MCF 10A (cell line): ENCODE data around the gene ATOSB. TPM values are rescaled to one million over a fixed set of nuclear protein-coding genes. Genes with fewer than 3 reads are reported as not detected.

Source experiments
- BruUV-seq: library from RNA; stranded (reverse); fragments of 400-500 nt; replicated peaks from 2 replicates; lab custom pipeline; 2021; lab: Mats Ljungman, UMichigan
- CTCF ChIA-PET: fragments of 300-600 bp; sonication (Branson Sonifier 250); formaldehyde crosslinking; extraction: SDS; loops from one replicate; lab custom pipeline; 2021; ENCODE audit warnings: antibody characterized with exemption, inconsistent platforms; lab: Yijun Ruan, JAX
- POLR2A ChIA-PET: fragments of 300-600, 350-650 bp; sonication (Branson Sonifier 250); formaldehyde crosslinking; extraction: SDS; loops from one replicate; lab custom pipeline; 2020; ENCODE audit warnings: antibody characterized with exemption, inconsistent platforms; lab: Yijun Ruan, JAX
- DNase-seq: peaks from one replicate; pipeline ENCODE4 v3.0.0-alpha.2; 2018; ENCODE audit not compliant: unreplicated experiment
- H3K27ac Mint-ChIP-seq: one replicate; pipeline ENCODE4 v1.8.0; 2022; ENCODE audit warnings: mild to moderate bottlenecking, low read depth, mixed read lengths; ENCODE audit not compliant: unreplicated experiment
- H3K27me3 Mint-ChIP-seq: one replicate; pipeline ENCODE4 v1.8.0; 2022; ENCODE audit warnings: mixed read lengths; ENCODE audit not compliant: insufficient read depth, unreplicated experiment
- H3K36me3 Mint-ChIP-seq: one replicate; pipeline ENCODE4 v1.8.0; 2022; ENCODE audit warnings: mild to moderate bottlenecking, moderate library complexity, mixed read lengths; ENCODE audit not compliant: insufficient read depth, unreplicated experiment
- H3K4me1 Mint-ChIP-seq: one replicate; pipeline ENCODE4 v1.8.0; 2022; ENCODE audit warnings: mixed read lengths; ENCODE audit not compliant: insufficient read depth, unreplicated experiment
- H3K4me3 Mint-ChIP-seq: one replicate; pipeline ENCODE4 v1.8.0; 2022; ENCODE audit warnings: mild to moderate bottlenecking, moderate library complexity, mixed read lengths; ENCODE audit not compliant: unreplicated experiment
- H3K9me3 Mint-ChIP-seq: one replicate; pipeline ENCODE4 v1.8.0; 2022; ENCODE audit warnings: mixed read lengths; ENCODE audit not compliant: unreplicated experiment
- CTCF ChIP-seq: fragments of 200-600 bp; IDR thresholded peaks from one replicate; pipeline ENCODE4 v1.8.0; 2022; ENCODE audit warnings: antibody characterized with exemption, mild to moderate bottlenecking; ENCODE audit not compliant: unreplicated experiment
- intact Hi-C: fragments of 100-400 bp; cut with micrococcal nuclease; formaldehyde crosslinking; loops from 2 replicates; pipeline ENCODE4 v1.14.1; 2022
- total RNA-seq: library from RNA; stranded (reverse); gene quantifications from 2 replicates; pipeline ENCODE4 v1.2.3, GENCODE V29; 2022

Gene ATOSB
- total RNA-seq, 1 experiment from 2014 or later: 26.0 TPM

- Mint-ChIP-seq H3K4me1 (peaks cover 9% of the 10 kb centered on the region), H3K27ac (peak within 1 kb of the TSS; percentile 54), H3K36me3 (peaks cover 14% of the 10 kb centered on the region), H3K27me3 (no peaks in the 10 kb centered on the region), H3K4me3 (peak within 1 kb of the TSS; percentile 94), H3K9me3 (no peaks in the 10 kb centered on the region)
- intact Hi-C loops: no loop called here
- TF ChIP-seq CTCF: no peak
- no TSS peak for BruUV-seq
- DNase-seq: peak; percentile 94
- ChIA-PET POLR2A (interaction anchor here (0.6 to 7.6 kb wide), 31 partner anchors 8 to 1178 kb away, joined by 3 to 85 read pairs (median 4); partner anchors contain the start of genes ATOSB, CCDC107, DNAJB5 and GBA2), CTCF (interaction anchor here (0.7 to 3.5 kb wide), 9 partner anchors 9 to 334 kb away, joined by 3 to 16 read pairs (median 4); partner anchors contain the start of gene PIGO)
These were observed 36.0 kb downstream of the ATOSB start, which contains the start of gene FANCG for GRCh38 chr9:35079426-35080341. Gene FANCG (minus strand): TSS chr9:35079942. CDS start chr9:35079524, 418 bp downstream.

GRCh38 chr9:35079041-35079425, 36.6 kb downstream of the ATOSB start:
- Mint-ChIP-seq H3K4me1 (peaks cover 9% of the 10 kb centered on the region), H3K36me3 (peaks cover 14% of the 10 kb centered on the region), H3K27me3 (no peaks in the 10 kb centered on the region), H3K27ac (no peak overlapping the region), H3K4me3 (peak overlapping the region; percentile 94), H3K9me3 (no peaks in the 10 kb centered on the region)
- BruUV-seq: TSS peak; percentile 31
- no peak for TF ChIP-seq CTCF
- intact Hi-C loops: no loop called here
- no peak for DNase-seq
- POLR2A ChIA-PET: interaction anchor here (0.6 to 7.6 kb wide), 17 partner anchors 9 to 671 kb away, joined by 3 to 85 read pairs (median 6); partner anchors contain the start of genes ATOSB, CCDC107, DNAJB5 and GBA2
- CTCF ChIA-PET: interaction anchor here (0.7 to 3.5 kb wide), 6 partner anchors 15 to 333 kb away, joined by 3 to 16 read pairs (median 6); partner anchors contain the start of gene PIGO

GRCh38 chr9:35078066-35078465, 37.6 kb downstream of the ATOSB start:
- Mint-ChIP-seq H3K36me3 (peaks cover 21% of the 10 kb centered on the region), H3K9me3 (no peaks in the 10 kb centered on the region), H3K4me3 (peak overlapping the region; percentile 94), H3K27me3 (no peaks in the 10 kb centered on the region), H3K4me1 (peaks cover 11% of the 10 kb centered on the region), H3K27ac (no peak overlapping the region)
- POLR2A ChIA-PET: interaction anchor here (1.1 to 7.6 kb wide), 5 partner anchors 17 to 580 kb away, joined by 3 to 85 read pairs (median 7); partner anchors contain the start of genes CCDC107, PIGO, RMRP and STOML2
- CTCF ChIA-PET: interaction anchor here (3.5 to 3.6 kb wide), 2 partner anchors 18 to 178 kb away, joined by 16 to 23 read pairs; partner anchors contain the start of gene PIGO
- no peak for DNase-seq
- intact Hi-C loops: no loop called here
- BruUV-seq: no TSS peak
- TF ChIP-seq CTCF: no peak

GRCh38 chr9:35076848-35077247, 38.8 kb downstream of the ATOSB start:
- Mint-ChIP-seq H3K36me3 (peaks cover 21% of the 10 kb centered on the region), H3K4me1 (peaks cover 15% of the 10 kb centered on the region), H3K4me3 (no peak overlapping the region), H3K9me3 (no peaks in the 10 kb centered on the region), H3K27me3 (no peaks in the 10 kb centered on the region), H3K27ac (no peak overlapping the region)
- DNase-seq: no peak
- no peak for TF ChIP-seq CTCF
- intact Hi-C loops: no loop called here
- no TSS peak for BruUV-seq
- CTCF ChIA-PET: interaction anchor here (0.7 to 3.6 kb wide), 4 partner anchors 19 to 316 kb away, joined by 3 to 23 read pairs (median 4); partner anchors contain the start of genes PIGO and STOML2
- POLR2A ChIA-PET: interaction anchor here (0.7 to 7.6 kb wide), 2 partner anchors 18 to 605 kb away, joined by 3 to 85 read pairs; partner anchors contain the start of gene PIGO
